Measurements from ENCODE around the gene UNC13D. TPM values are rescaled to one million over a fixed set of nuclear protein-coding genes. Genes with fewer than 3 reads are reported as not detected.
"Not testable (repeated sequence)": the region's sequence is repeated elsewhere in the genome, so short reads cannot be mapped to it uniquely, and the experiment has no call there.

The UNC13D gene
- total RNA-seq (2014; rRNA removed; shearing (Covaris generic)), result 138 and 372 TPM in 2 replicates

DNA sequence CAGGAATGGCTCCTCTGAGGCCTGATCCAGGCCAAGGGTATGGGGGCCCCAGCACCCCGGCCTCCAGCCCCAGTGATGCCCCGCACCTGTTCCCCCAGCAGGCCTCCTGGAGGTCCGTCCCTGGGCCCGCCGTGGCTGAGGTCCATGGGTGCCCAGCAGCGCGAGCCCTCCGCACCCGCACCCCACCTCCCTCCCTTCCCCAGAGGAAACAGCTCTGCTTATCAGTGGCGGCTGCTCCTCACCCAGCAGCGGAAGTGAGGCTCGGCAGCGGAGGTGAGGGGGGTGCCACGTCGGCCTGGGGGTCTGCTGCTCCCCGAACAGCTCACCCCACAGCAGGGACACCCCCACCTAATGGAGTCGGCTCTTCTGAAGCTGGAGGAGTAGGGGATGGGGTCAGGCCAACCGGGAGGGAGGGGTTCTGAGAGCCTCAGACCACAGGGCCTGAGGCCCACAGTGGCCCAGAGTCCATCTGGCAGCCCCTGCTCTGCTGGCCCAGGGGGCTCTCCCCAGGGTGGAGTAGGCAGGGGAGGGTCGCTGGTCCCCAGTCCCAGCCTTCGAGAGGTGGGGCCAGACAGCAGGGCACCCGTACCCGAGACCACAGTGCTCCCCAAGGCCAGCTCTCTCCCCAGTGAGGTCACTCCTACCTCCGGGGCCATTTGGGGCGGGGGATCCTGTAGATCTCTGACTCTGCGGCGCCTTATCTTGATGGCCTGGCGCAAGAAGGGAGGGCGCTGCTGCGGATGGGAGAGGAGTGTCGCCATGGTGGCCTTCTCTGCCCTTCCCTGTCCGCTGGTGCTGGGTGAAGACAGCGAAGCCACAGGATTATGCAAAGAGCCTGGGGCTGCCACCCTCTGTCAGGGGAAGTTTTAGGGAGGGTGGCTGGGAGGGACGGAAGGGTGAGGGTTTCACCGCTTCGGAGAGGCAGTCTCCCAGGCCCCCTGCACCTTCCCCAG lies at the start of gene UNC13D:
TSS of gene UNC13D (minus strand) at position 828 of the 953 bp plus-strand sequence. CDS start at position 761, 67 bp downstream.
- DNase-seq (ENCODE audit: low spot score), result peak; percentile 76

DNA sequence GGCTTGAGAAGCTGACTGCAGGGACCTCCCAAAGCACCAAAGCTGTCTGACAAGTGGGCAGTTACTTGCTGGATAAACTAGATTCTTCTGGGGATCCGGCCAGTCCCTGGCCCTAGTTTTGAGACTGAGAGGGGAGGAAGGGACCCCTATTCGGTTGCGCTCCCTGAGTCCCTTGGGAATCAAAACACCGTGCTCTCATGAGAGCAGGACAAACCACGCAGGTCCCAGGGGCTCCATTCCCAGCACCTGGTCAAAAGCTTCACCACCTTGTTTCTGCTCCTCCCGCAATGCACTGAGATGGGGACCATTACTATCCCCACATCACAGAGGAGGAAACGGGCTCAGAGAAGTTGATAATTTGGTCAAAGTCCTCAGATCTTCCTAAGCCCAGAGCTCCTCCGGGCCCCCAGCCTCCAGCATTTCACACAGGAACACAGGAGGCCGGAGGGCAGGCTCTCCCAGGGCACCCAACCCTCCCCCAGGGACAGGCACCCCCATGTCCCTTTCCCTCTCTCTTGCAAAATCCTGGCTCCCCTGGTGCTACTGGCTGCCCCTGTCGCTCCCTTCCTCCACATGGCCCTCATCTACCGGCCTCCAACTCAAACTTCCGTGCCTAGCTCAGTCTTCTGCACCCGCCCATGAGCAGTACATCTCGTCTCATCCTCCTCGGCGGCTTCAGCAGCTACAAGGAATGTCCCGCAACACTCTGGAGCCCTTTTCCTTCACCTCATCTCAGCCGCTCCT lies 49.3 kb upstream of the UNC13D start:
- DNase-seq (ENCODE audit: low spot score), result no peak

DNA sequence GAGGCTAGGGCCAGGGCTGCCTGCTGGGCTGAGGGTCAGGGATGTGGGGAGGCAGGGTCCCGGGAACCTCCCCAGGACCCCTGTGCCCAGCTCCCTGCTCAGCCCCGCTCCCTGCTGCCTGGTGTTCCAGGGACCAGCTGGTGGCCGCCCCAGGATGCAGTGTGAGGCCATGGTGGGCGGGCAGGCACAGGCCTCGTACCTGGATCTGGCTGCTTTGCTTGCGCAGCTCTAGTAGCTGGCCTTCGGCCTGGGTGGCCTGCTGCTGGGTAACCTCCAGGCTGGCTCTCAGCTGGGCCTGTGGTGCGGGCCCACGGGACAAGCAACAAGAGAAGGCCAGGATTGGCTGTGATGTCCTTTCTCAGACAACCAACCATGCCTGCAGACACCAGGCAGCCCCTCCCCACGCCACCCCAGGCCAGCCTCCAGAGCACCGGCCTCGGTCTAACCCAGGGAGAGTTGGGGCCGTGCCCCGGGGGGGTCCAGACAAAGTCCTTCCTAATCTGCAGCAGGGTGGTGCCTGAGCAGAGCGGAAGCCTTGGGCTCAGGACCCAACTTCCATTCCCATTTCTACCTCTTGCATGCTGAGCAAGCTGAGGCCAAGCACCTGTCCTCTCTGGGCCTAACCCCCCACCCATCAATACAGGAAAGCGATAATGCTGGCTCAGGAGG lies 48.5 kb upstream of the UNC13D start:
- no peak for DNase-seq (ENCODE audit: low spot score)

DNA sequence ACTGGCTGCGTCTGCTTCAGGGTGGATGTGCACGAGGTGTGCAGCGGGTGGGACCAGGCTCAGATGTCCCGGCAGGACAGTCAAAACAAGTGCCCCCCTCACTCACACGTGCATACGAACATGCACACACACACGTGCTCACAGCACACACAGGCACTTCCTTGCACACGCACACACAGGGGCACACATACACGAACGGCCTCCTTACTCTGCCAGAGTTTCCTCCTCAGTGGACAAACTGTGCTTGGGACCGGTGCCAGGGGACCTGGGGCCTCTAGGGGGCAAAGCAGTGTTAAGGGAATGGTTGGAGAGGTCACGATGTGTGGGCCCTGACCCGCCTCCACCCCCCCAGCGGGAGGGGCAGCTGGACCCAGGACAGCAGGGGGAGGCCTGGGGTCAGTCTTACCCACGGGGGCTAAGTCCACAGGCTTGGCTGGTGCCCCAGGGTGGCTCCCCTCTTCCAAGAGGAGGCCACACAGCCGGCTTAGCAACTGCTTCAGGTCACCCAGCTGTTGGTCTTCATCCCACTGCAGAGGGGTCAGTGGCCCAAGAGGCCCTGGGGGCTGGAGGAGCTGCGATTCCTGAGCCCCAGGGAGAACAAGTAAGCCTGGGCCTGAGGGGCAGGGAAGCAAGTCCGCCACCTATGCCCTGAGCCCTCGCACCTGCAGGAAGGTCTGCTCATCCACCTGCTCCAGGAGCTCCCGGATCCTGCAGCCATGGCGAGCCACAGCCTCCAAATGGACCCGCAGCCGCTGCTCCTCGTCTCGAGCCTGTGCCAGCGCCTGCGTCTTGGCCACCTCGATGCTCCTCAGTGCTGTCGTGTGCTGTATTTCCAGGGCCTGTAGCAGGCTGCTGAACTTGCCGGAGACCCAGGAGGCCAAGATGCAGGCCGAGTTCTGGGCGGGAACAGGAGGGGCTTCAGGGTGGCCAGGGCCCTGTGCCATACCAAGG lies 47.7 kb upstream of the UNC13D start:
- DNase-seq (ENCODE audit: low spot score), result no peak

DNA sequence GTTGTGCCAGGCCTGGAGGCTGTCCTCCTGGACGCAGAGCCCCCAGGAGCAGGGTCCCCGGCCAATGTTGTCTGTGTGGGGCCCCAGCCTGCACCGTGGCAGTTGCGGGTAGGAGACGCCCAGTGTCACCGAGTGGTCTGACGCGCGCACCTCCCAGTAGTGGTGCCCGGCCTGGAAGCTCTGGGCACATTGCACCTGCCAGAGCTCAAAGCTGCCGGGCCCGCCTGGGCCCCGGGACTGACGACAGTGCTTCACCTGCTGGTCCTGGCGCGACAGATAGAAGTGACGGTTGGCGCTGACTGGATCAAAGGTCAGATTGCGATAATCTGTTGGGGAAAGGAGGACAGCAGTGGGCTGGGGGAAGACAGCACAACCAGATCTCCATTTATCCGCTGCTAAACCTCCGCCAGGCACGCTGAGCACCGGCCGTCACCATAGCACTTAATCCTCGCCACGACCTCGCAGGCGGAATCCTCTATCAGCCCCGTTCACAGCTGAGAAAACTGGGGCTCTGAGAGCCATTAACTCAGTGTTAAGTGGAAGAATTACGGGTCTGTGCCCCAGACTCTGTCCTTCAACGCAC lies 46.9 kb upstream of the UNC13D start:
- no peak for DNase-seq (ENCODE audit: low spot score)

DNA sequence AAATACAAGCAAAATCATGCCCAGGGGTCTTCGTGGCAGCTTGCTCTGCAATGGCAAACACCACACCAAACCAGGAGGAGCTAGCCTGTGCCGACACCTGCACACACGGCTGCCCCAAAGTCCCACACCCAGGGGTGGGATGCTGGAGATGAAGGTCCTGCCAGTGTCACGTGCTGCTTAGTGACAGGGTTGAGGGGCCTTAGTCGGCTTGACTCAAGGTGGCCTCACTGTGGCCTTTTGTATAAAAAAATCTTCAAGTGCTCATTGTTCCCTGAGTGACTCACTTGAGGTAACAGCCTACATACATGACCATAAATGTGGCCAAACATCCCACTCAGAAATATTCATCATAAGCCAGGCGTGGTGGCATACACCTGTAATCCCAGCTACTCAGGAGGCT lies 45.2 kb upstream of the UNC13D start:
- no peak for DNase-seq (ENCODE audit: low spot score)

DNA sequence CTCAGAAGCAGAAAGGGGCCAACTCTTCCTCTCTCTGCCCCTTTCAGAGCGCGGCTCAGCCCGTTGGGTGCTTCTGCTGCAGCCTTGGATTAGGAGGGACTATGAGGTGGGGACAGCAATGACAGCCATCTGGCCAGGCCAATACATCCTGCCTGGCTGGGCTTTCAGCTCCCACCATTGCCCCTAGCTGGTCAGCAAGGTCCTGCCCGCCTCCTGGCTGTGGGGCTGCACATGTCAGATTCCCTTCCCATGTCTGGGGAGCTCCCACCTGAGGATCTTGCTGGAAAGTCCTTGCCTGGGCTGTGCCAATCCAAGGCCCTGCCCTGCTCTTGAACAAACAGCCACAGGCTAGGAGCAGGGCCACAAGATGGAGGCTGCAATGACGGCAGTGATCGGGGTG lies 44.3 kb upstream of the UNC13D start:
- DNase-seq (ENCODE audit: low spot score), result no peak

DNA sequence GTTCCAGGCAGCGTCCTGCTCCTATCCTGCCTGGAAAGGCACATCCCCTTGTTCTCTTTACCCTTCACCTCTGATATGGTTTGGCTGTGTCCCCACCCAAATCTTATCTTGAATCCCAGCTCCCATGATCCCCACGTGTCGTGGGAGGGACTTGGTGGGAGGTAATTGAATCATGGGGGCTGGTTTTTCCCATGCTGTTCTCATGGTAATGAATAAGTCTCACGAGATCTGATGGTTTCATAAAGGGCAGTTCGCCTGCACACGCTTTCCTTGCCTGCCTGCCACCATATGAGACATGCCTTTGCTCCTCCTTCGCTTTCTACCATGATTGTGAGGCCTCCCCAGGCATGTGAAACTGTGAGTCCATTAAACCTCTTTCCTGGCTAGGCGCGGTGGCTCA lies 41.7 kb upstream of the UNC13D start:
- DNase-seq (ENCODE audit: low spot score), result not testable (repeated sequence)

DNA sequence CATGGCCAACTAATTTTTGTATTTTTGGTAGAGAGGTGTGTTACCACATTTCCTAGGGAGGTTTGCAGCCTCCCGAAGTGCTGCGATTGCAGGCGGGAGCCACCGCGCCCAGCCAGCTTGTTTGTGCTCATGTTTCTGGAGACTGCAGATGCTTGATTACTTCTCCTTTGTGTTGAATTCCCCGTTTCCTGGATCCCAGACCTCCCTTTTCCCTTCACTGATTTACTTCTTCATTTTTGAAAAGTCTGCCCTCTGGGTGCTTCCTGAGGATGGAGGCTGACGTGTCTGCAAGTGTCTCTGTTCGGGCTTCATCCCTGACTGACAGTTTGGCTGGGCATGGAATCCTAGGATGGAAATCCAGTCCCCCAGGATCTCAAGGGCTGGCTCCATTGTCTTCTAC lies 41.2 kb upstream of the UNC13D start:
- DNase-seq (ENCODE audit: low spot score), result no peak

DNA sequence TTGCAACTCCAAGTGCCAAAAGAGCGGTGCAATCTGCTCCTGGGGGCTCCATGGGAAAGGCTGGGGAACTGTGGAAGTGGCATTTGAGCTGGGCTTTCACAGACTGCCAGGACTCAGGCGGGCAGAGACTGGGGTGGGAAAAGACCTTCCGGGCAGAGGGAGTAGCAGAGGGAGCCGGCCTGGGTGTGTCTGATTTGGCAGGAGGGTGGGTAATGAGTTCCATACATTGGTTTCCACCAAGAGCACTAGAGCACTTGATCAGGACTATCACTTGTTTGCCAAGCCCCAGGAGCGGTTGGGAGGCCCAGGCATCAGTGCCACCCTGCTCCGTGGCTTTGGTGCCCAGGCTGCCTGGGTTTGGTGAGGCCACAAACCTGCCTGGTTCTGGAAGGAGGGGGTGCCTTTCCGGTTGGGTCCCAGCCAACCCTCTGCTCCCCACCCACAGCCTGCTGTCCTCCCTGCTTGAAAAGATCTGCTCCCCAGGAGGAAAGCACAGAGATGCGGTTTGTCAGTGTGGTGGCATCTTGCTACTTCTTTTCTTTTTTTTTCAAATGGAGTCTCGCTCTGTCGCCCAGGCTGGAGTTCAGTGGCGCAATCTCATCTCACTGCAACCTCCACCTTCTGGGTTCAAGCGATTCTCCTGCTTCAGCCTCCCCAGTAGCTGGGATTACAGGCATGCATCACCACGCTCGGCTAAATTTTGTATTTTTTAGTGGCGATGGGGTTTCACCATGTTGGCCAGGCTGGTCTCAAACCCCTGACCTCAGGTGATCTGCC lies 37.7 kb upstream of the UNC13D start:
- DNase-seq (ENCODE audit: low spot score), result no peak

DNA sequence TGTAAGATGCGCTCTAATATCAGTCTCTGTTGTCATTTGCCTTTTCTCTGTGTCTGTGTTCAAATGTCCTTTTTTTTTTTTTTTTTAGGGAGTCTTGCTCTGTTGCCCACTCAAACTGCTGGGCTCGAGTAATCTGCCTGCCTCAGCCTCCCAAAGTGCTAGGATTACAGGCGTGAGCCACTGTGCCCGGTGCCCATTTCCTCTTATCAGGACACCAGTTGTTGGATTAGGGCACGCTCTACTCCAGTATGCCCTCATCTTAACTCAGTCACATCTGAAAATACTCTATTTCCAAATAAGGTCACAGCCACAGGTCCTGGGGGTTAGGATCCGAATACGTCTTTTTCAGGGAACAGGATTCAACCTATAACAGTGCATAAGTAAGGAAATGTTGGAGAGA lies 36.1 kb upstream of the UNC13D start:
- no peak for DNase-seq (ENCODE audit: low spot score)

DNA sequence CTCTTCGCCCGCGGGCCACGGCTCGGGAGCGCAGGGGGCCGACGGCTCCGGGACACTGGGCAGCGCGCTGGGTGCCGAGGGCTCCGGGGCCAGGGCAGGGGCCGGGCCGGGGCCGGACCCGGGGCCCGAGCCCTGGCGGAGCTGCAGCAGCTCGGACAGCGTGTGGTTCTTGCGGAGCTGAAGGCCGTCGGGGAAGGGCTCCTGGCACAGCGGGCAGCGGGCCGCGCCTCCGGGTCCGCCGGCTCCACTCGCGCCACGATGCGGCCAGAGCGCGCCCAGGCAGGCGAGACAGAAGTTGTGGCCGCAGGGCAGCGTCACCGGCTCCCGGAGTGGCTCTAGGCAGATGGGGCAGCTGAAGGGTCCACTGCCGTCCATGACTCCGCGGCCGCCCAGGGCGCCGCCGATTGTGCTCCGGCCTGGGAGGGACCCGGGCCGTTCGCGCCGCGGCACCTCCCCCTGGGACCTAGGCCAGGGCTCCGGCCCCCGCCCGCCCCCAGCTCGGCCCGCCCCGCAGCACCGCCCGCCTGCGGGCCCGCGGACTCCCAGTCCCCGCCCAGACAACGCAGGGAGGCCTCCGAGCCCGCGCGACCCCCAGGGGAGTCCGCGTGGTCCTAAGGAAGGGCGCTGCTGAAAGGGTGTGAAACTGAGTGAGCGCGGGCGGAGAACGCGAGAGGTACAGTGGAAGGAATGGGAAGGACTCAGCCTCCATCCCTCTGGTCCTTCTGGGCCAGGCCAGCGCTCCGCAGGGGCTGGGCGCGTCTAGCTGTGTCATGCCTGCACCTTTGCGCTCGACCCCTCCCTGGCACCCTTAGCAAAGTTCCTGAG lies 34.2 kb upstream of the UNC13D start, which contains the start of gene TRIM47:
TSS of gene TRIM47 (minus strand) at position 408 of the 825 bp plus-strand sequence. CDS start at position 375, 33 bp downstream.
- peak; percentile 71 for DNase-seq (ENCODE audit: low spot score)

DNA sequence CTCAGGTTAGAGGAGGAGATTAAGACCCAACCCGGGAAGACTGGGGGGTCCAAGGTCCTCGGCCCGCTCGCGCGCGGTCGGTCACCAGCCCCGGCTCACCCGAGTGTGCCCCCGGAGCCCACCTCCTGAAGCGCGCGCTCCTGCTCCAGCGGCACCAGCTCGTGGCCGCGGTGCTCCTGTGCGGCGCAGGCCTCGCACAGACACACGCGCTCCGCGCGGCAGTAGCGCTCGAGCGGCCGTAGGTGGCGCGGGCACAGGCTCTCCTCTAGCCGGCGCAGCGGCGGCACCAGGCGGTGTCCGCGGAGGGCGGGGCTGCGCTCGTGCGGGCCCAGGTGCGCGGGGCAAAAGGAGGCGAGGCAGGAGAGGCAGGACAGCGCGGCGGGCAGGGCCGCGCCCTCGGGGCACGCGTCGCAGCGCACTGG lies 33.6 kb upstream of the UNC13D start:
- peak; percentile 35 for DNase-seq (ENCODE audit: low spot score)

DNA sequence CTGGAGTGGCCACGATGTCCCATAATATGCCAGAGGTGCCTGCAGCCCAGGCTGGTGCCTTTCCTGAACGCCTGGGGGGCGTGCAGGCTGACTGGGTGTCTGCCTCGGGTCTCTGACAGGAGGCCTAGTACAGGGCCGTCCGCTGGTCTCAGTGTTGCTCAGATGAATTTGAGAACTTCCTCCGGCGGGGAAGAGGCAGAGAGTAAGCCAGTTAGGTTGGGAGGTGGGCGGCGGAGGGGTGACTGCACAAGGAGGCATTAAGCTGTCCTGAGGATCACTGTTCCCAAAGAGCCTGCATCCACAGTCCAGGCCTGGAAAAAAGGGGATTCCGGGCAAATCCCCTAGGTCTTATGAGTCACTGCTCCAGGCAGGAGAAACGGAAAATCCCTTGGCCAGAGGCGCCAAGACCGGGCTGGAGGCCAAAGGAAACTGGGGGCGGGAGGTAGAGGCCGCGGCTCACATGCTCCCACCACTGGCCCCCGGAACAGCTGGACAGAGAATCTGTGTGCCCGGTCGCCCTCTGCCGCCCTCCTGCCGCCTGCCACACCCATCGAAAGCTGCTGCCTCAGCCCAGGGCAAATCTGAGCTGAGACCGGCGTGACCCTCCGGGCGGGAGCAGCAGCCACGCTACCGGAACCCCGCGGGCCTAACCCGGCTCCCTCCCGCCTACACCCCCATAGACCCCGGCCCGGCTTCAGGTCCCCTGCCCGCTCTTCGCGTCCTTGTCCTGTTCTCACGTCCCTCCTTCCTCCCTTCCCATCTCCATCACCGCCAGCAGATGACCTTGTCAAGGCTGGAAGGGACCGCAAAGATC lies 32.9 kb upstream of the UNC13D start:
- peak; percentile 98 for DNase-seq (ENCODE audit: low spot score)

DNA sequence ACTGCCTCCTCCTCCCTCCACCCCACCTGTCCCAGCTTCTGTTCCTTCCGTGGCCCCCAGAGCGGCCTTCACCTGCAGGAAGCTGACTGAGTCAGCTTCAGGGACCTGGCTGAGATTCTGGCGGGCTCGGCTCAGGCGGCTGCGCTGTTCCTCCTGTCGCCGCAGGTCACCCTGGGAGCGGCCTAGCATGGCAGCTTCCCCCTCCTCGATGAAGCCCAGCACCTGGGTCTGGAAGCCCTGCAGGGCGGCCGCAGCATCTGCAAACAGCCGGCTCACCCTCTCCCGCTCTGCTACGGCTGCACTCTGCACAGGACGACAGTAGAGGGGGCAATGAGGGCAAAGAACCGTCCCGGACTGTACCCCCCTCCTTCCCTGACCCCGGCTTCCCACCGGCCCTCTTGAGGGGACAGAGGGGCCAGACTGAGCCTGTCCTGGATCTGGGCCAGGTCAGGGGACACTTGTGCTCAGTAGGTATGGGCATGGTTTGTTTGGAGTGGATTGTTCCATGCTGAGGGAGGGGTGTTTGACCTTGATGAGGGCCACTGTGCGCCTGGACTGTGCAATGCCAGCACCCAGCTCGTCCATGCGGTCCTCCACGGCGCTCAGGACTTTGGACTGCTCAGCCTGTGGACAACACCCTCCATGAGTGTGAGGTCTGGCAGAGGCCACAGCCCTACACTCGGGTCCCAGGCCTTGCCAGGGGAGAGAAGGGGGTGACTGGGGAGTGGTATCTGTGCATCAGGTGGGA lies 32.2 kb upstream of the UNC13D start:
- DNase-seq (ENCODE audit: low spot score), result no peak

DNA sequence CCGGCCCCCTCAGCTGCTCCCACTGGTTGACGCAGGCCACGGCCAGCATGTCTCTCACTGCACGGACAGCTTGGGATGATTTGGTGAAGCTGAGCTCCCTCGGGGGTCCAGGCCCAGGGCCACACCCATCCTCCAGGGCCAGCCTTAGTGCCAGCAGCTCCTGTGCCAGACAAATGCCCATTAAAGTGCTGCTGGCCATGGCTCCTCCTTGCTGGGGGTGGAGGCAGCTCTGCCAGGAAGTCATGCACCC lies 31.7 kb upstream of the UNC13D start:
- DNase-seq (ENCODE audit: low spot score), result peak; percentile 96

DNA sequence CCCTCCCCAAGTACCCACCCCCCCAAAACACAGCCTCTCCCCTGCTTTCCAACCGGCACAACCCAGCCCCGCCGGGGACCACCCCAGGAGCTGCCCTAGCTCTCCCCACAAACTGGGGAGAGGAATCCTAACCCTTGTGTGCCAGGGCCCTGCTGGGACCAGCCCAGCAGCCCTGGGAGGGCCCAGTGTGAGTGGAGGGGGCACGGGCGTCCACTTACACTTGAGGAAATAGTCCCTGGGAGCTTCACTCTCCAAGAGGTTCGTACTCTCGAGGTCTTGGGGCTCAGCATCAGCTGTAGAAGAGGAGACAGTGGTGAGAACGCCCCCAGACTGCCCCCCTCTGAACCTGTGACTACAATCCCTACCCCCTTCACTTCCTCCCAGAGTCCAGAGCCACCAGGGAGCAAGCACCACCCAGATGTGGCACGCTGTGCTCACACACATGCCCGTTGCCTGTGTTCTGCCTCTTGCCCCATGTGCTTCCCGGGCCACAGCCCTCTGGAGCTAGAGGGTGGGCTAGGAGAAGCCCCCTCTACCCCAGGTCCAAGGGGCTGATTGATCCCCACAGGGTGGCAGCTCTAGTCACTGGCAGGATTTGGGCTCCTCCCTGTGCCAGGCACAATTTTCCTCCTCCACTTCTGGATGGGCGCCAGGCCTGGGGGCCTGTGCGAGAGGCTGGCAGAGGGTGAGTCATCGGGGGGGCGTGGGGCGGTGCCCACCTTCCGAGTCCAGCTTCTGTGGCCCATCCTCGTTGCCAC lies 31.2 kb upstream of the UNC13D start:
- DNase-seq (ENCODE audit: low spot score), result no peak

Data from A172 (cell line).